ENCODE measurements around the gene RSAD1.
"Not testable (repeated sequence)": the region's sequence is repeated elsewhere in the genome, so short reads cannot be mapped to it uniquely, and the experiment has no call there.

RSAD1 gene

DNA sequence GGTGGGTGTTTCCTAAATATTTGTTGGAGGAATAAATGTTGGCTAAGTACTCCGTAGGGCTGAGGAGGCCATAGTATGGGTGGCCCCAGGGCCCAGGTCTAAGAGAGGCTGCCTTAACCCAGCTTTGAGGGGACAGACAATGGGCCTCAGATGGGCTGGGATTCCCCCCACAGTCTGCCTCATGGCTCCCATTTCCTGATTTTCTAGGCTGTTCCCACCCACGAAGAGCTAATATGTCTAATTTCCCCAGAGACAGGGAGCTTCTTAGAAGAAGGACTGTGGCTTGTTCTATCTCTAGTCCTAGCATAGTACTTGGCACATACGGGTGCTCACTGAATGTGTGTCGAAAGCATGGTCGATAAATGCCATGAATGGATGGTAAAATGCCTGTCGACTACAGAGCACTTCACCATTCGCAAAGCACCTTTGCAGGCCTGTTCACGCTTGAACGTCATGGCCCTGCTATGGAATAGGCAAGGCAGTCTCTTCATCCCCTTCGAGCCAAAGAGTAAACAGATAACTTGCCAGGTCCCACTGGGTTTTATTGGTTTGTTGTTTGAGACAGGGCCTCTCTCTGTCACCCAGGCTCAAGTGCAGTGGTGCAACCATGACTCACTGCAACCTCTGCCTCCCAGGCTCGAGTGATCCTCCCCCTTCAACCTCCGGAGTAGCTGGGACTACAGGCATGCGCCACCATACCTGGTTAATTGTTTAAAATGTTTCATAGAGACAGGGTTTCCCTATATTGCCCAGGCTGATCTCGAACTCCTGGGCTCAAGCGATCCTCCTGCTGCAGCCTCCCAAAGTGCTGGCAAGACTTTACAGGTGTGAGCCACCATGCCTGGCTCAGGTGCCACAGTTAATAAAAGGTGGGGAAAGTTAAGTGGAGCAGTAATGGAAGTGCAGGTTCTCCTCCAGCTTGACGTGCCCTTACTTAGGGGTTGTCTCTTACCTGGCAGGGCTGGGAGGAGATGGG lies 19.7 kb upstream of the RSAD1 start:
- no peak for DNase-seq

DNA sequence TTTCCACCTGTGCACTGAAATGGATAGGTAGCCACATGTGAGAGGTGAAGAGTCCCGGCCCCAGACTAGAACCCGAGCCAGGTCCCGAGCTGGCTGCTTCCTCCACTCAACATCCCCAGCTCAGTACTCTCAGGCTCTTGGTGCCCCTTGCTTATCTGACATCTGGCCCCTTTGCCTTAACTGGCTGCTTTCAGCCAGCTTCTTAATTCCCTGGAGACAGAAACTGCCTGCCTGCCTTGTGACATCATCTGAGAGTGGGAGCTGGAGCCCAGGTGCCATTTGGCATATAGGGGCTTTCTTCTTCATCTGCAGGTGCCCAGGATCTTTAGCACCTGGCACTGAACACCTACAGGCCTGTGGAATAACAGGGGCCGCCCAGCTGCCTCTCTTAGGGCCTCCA lies 18.9 kb upstream of the RSAD1 start:
- DNase-seq = no peak

DNA sequence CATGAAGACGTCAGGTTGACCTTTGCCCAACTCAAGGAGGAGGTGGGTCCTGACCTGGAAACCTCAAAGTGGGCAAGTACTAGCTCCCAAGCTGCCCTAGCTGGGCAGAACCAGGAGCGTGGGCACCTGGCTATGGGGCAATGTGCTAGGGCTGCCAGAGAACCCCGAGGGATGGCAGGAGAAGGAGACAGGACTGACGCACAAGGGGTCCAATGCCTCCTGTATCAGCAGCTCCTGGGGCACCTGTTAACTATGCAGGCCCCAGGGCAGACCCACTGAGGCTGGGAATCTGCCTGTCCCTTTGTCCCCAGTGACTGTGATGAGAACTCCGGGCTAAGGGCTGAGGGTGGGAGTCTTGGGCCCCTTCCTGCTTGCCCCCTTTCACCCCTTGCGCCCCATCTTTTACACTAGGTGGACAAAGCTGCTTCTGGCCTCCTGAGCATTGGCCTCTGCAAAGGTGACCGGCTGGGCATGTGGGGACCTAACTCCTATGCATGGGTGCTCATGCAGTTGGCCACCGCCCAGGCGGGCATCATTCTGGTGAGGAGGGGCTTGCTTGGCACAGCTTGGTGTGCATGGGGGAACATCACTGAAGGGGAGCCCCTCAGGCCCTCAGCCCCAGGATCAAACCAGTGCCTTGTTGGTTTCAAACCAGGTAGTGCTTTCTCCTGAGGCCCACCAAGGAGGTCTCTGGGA lies 17.7 kb upstream of the RSAD1 start:
- no peak for DNase-seq

DNA sequence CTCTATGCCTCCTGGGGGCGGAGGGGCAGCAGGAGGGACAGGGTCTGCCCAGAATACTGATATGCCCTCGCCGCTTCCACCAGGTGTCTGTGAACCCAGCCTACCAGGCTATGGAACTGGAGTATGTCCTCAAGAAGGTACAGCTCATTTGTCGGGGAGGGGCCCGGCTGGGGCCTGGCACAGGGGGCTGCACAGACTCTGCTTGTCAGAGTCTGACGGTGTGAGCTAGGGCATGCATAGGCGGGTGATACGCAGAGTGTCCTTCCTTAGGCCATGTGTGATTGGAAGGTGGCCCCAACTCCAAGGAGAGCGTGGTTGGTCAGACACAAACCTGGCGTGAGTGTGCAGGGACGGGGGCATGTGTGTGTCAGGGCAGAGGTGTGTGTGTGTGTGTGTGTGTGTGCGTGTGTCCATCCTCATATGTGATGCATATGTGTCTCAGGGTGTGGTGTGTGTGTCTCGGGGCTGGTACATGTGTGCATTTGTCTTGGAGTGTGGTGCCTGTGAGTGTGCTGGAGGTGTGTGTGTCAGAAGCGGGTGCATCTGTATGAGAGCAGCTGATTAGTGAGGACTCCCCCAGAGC lies 17.0 kb upstream of the RSAD1 start:
- no peak for DNase-seq

DNA sequence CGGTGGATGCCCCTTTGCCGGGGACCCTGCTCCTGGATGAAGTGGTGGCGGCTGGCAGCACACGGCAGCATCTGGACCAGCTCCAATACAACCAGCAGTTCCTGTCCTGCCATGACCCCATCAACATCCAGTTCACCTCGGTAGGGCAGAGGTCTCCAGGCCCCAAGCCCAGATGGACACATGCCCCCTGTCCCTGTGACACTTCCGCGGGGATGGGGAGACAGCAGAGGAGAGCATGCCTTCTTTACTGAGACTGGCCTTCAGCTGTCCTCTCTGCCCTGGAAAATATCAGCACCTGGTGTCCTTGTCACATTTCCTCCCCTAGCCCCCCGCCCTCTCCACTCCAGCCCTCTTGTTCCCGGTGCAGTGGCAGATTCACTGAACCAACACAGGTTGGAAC lies 16.2 kb upstream of the RSAD1 start:
- no peak for DNase-seq

DNA sequence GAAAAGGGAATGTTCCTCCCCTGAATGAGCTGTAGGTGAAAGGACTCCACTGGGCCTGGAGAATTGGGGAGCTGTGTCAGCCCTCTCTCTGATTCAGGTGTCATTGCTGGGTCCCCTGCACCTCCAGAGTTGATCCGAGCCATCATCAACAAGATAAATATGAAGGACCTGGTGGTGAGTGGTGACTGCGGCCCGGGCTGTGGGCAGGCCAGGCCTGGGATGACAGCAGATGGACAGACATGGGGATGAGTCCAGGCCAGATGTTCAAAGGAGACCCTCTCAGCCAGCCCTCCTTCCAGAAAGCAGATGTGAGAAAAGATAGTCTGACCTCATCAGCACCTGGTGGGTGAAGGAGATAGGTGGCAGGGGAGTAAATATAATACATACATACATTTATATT lies 14.5 kb upstream of the RSAD1 start:
- no peak for DNase-seq

DNA sequence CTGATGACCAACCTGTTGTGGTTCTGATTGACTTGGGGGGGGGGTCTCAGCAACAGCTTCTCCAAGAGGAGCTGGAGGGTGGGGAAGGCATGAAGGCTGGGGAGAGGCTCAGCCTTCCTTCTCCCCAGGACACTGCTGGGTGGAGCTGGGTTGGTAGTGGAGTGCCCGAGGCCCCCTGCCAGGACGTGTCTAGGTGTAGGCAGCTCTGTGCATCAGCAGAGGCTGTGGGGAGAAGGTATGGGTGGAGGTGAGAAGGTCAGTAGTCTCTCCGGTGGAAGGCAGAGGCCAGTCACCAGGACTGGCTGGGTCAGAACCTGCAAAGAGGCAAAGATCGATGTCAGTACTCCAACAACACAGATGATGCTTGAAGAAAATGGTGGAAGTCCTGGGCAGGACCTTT lies 13.9 kb upstream of the RSAD1 start:
- no peak for DNase-seq

DNA sequence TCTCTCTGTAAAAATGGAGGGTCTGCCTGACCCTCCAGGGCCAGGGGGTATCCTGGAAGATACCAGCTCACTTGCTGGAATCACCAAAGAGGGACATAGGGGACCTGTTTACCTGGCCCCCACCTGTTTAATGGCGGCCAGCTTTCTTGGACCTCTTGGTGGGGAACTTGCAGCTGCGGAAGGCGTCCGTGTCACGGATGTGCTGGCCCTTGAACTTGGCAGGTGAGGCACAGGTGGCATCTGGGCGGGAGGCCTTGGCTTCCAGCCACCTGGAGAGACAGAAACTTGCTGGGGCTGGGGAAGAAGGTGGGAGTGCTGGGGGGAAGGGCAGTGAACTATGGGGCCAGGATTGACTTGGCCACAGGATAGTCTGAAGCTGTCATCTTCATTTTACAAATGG lies 13.5 kb upstream of the RSAD1 start:
- no peak for DNase-seq

DNA sequence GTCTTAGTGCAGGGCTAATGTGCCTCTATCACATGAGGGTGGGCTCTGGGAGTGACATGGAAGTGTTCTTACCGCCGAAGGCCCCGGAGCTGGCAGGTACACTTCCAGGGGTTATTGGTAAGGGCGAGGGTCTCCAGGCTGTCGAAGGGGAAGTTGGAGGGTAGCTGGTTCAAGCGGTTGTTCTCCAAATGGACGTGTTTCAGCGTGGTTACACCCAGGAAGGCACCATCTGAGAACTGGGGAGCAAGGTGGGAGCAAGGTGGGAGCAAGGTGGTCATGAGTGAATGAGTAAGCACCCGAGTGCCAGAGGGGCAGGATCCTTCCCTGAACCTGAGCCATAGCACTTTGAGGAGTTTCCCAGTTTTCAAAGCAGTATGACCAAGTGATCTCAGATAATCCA lies 13.0 kb upstream of the RSAD1 start:
- DNase-seq = no peak

DNA sequence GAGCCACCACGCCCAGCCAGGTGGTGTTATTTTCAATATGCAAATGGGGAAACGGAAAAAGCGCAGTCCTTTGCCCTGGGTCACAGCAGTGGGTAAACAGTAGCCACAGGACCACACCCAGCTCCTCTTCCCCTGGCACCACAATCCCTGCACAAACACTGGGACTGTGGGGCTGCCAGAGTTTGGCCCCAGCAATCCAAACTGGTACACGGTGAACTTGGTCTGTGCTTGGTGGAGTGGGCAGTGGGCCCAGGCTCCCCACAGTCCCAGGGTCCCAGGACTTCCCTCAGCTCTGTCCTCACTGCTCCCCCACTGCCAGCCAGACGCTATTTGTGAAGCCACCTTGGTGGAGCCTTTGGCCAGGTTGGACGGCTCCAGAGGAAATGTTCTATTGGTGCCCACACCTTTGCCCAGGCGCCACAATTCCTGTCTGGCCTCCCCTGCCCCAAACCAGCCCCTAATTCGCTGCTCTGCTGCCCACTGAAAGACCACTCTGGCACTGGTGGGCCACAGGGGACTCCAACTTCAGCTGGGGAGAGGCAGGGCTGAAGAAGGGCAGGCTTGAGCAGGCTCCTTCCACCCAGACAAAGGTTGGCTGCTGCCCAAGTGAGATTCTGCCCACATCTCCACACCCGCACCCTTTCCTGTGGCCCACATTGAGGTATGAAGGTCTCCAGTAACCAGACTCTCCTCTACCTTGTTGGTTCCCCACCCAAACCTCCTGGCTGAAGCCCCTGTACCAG lies 12.1 kb upstream of the RSAD1 start:
- no peak for DNase-seq

DNA sequence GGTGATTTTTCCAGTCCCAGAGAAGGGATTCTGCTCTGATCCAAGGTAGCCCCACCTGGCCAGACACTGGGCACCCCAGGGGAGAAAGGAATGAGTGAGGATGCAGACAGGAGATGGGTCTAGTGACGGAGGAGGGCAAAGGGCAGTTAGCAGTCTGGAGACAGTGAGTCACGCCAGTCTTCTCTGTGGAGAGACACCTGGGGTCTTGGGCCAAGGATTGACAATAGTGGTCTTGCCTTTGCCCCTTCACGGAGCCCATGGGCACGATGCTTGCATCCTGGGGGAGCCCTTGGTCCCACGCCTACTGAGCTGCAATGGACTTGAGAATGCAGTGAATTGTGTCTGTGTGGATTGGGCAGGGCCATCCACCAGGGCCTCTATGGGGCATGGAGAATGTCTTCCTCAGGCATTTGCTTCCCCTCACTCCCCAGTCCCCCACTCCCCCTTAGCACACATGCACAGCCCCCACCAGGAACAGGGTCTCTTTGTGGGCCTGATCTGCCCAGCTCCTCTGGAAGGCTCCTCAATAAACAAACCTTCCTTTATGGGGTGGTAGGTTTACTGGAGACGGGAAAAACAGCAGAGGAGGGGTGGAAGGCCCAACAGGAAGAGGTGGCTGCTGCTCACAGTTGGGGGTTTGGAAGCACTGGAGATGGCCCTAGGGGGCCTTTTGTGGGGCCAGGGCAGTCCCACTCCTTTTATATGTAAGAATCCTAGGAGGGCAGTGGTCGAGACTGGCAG lies 11.4 kb upstream of the RSAD1 start:
- DNase-seq = no peak

DNA sequence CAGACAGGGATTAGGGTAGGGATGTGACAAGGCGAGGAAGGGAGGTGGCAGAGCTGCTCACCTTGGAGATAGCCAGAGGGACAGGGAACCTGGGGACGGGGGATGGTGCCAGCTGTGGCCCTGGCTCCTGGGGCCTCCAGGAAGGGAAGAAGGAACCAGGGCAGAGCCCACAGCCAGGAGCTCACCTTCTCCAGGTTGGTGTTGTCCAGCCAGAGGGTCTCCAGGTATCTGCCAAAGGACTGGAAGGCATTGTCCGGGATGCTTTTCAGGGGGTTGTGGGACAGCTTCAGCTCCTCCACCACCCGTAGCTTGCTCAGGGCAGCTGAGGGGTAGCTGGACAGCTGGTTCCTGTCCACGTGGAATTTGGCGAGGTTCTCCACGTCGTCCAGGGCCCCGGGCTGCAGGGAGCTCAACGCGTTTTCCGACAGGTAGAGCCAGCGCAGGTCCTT lies 10.8 kb upstream of the RSAD1 start:
- DNase-seq = no peak

DNA sequence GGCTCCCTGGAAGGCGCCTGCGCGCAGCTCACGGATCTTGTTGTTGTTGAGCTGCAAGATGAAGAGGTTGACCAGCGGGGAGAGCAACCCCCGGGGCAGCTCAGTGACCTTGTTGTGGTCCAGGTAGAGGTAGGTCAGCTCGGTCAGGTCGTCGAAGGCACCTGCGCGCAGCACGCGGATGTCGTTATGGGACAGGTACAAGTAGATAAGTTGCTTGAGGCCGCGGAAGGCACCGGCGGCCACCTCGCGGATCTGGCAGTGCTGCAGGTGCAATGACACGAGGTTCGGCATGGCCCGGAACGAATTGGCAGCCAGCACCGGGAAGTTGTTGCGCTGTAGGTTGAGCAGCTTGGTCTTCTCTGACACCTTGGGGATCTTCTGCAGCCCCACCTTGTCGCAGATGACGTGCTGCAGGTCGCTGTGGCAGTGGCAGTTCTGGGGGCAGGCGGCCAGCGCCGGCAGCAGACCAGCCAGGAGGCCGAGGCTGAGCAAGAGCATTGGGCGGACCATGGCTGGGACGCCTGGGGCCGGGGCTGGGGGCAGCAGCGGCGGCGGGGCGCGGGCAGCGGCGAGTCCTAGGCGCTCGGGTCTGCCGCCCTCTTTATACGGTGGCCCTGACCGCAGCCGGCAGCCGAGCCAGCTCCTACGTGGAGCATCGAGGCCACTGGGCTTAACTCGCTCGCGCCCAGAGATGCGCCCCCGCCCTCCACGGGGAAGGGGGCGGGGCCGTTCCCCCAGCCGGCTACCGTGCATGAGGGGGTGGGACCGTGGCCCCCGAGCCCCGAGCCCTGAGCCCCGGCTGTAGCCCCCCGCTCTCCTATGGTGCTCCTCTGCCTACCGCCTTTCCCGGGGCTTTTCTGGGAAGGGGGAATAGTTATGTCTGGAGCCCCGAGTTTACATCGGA lies 10.1 kb upstream of the RSAD1 start, which contains the start of gene CHAD:
Gene CHAD (minus strand): TSS at position 577 of the 904 bp plus-strand sequence. CDS start 67 bp downstream, at position 510.
- no peak for DNase-seq

DNA sequence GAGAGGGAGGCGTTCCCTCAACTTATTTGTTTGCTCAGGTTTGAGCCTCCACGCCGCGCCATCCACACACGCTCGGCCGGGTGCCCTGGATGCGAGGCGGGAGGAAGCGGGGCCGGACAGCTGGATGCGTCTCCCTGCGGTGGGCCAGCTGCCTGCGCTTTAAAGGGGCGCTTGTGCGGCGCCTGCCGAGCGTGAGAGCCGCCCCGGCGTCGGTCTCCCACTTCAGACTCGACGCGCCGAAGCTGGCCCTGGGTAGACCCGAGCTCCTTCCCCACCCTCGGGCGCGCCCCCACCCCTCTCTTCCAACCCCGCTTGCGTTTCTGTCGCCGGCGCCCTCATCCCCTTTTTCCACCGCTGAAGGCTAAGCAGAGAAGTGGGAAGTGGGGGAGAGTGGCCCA lies 9.5 kb upstream of the RSAD1 start:
- DNase-seq = no peak

DNA sequence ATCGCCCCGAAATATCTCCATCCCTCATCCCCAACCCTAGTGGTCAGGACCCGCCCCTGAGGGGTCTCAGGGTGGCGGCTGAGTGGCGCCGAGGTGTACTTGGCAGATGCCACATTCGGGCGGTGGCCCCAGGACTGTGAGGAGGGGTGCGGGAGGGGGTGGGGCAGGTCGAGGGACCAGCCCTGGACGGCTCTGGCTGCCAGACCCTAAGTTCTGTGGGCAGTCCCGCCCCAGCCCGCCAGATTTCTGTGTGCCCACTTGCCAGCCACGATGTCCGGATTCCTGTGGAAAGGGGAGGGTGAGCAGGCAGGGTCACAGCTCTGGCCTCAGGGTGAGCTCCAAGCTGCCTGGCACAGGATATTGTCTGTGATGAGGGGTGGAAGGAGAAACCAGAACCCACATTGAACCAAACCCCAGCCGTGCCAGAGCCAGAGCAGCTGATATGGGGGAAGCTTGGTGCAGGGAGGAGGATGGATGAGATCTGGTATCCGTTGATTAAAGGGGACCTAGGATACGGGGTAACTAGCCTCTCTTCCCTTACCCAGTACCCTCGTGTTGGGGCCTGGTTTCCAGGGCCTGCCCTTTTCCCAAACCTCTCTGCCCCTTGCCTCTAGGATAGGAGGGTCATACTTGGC lies 8.9 kb upstream of the RSAD1 start:
- no peak for DNase-seq

DNA sequence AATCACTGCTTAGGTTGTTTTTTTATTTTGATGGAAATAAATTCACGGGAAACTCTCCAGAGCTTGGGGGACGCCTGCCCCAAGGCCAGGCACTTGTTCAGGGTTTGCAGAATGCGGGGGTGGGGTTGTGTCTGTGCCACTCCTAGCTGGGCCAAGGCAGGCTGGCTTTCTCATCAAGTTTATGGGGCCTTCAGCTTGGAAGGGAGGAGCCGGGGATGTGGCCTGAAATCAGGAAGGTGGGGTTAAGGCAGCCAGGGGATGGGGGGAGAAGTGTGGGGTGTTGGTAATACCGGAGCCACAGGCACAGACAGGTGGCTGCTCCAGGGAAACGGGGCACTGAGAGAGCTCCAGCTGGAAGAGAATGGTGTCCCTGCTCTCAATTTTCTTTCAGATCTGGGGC lies 8.2 kb upstream of the RSAD1 start:
- DNase-seq = no peak

DNA sequence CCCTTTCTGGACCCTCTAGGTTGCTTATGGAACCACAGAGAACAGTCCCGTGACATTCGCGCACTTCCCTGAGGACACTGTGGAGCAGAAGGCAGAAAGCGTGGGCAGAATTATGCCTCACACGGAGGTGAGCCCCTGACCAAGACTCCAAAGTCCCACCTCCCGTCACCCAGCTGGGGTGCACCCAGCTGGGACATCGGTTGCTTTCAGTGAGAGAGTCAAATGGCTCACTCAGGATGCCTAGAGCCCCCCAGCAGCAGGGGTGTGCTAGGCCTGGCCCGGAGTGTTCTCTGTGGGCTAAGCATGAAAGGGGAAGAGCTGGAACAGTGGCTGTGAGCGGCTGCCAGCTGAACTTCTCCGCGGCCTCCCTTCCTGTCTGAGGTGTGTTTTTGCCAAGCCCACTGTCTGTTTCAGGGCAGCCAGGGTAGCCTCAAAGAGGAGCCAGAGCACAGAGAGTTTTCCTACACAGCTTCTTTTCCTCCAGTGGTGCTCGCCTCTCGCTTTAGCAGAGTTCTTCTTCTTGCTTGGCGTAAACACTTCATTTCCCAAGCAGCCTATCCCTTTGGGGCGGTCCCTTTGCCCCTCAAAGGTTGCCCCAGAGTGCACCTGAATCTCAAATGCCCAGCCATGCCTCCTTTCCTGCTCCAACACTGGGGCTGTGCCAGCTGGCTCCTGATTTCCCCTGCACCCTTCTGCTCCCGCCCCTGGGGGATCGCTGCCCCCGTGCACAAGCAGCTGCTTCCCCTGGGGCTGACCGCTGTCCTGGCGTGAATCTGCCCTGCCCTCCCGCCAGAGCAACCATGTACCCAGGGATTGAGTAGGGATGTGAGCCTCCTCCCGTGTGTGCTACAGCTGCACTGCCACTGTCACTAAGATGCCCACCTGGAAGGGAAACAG lies 7.4 kb upstream of the RSAD1 start:
- no peak for DNase-seq

DNA sequence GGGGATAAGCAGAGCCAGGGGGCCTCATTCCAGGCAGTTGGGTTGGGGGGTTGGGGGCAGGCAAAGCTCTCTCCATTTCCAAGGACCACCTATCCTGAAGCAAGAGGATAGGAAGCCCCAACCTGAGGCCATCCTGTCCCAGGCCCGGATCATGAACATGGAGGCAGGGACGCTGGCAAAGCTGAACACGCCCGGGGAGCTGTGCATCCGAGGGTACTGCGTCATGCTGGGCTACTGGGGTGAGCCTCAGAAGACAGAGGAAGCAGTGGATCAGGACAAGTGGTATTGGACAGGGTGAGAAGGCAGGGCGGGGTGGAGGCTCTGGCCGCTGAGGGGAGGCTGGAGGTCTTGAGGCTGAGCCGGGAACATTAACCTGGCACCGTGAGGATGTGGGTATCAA lies 6.4 kb upstream of the RSAD1 start:
- no peak for DNase-seq

DNA sequence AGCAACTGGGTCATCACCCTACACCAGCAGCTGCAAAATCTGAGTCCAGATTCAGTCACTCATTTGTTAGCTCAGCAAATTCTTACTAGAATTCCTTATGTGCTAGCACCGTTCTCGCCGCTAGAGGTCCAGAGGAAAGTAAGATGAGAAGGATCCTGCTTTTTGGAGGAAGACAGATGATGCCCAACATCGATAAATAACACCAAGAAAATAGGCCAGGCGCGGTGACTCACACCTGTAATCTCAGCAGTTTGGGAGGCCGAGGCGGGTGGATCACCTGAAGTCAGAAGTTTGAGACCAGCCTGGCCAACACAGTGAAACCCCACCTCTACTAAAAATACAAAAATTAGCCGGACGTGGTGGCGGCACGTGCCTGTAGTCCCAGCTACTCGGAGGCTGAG lies 5.9 kb upstream of the RSAD1 start:
- not testable (repeated sequence) for DNase-seq

DNA sequence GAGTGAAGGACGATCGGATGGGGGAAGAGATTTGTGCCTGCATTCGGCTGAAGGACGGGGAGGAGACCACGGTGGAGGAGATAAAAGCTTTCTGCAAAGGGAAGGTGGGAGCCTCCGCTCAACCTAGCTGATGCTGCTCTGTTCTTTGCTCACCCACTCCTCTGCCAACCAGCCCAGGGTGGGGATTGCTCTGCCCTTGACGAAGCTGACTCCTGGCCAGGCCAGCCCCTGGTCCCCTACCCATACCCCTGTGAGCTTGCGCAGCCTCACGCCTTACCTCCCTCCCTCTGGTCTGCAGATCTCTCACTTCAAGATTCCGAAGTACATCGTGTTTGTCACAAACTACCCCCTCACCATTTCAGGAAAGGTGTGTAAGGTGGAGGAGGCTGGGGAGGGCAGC lies 4.8 kb upstream of the RSAD1 start:
- no peak for DNase-seq

Data from activated T-cell treated with anti-CD3 and anti-CD28 coated beads for 4 hours (primary cell).